Loucy (cell line): ENCODE data around the gene WBP1L.

Experiments used
- CTCF ChIP-seq: fragments of 200-600 bp; sonication (generic); conservative IDR thresholded peaks from 2 replicates; pipeline ENCODE4 v1.5.1; 2014; ENCODE audit warnings: mild to moderate bottlenecking, antibody characterized with exemption, low read length
- EZH2phosphoT487 ChIP-seq: fragments of 200-600 bp; IDR thresholded peaks from 2 replicates; pipeline ENCODE4 v1.6.1; 2018; ENCODE audit warnings: antibody characterized with exemption, mild to moderate bottlenecking, moderate library complexity, borderline replicate concordance

GRCh38 chr10:102796407-102797176, 52.8 kb downstream of the WBP1L start:
- TF ChIP-seq CTCF, result no peak
- no peak for TF ChIP-seq EZH2phosphoT487
